Stomach (tissue), 4 donors: Measurements from ENCODE around the gene MAGEA8.

Experiments
- CTCF ChIP-seq, 7 experiments: fragments of 450-650 bp in 4 of 7; fragments of 200-600 bp in 3 of 7; sonication (generic) in 3 of 7; IDR thresholded peaks; one replicate each; pipeline ENCODE4 v1.5.1; 2016 to 2019; ENCODE audit warnings: antibody characterized with exemption in 7 of 7, control low read depth in 2 of 7, mild to moderate bottlenecking in 1 of 7
- EP300 ChIP-seq: sonication (generic); formaldehyde crosslinking; IDR thresholded peaks from one replicate; pipeline ENCODE4 v1.6.1; 2017; ENCODE audit warnings: antibody characterized with exemption
- POLR2A ChIP-seq, 4 donors: fragments of 450-650 bp; IDR thresholded peaks; one replicate each; pipeline ENCODE4 v1.6.1; 2016; ENCODE audit warnings: antibody characterized with exemption in 4 of 4, control low read depth in 2 of 4, mild to moderate bottlenecking in 1 of 4, moderate library complexity in 1 of 4
- POLR2AphosphoS5 ChIP-seq, 3 donors: sonication (generic); formaldehyde crosslinking; IDR thresholded peaks; one replicate each; pipeline ENCODE4 v1.6.1; 2016; ENCODE audit warnings: antibody characterized with exemption in 3 of 3

- TF ChIP-seq CTCF (IDR thresholded peaks at IDR 0.05): no peak
- TF ChIP-seq EP300: no peak
- TF ChIP-seq POLR2A (IDR thresholded peaks at IDR 0.05): no peak
- TF ChIP-seq POLR2AphosphoS5 (IDR thresholded peaks at IDR 0.05): no peak
Measured at GRCh38 chrX:149898554-149898953, 17.6 kb downstream of the MAGEA8 start.
